Muscle layer of colon (tissue), 2 donors: ENCODE data around the gene BRD4.

Source experiments
- H3K27ac ChIP-seq: one replicate; pipeline ENCODE4 v1.7.0; 2013; ENCODE audit warnings: low read depth, mild to moderate bottlenecking, low read length, moderate library complexity
- H3K27me3 ChIP-seq, 2 donors: one replicate each; pipeline ENCODE4 v1.7.0; 2013; ENCODE audit warnings: low read length in 2 of 2, mild to moderate bottlenecking in 2 of 2; ENCODE audit not compliant: insufficient read depth in 2 of 2, control insufficient read depth in 1 of 2
- H3K36me3 ChIP-seq: one replicate; pipeline ENCODE4 v1.7.0; 2013; ENCODE audit warnings: mild to moderate bottlenecking, low read length; ENCODE audit not compliant: insufficient read depth
- H3K4me1 ChIP-seq: one replicate; pipeline ENCODE4 v1.7.0; 2013; ENCODE audit warnings: mild to moderate bottlenecking, low read length; ENCODE audit not compliant: insufficient read depth
- H3K4me3 ChIP-seq, 2 donors: one replicate each; pipeline ENCODE4 v1.7.0; 2013; ENCODE audit warnings: low read length in 2 of 2, low read depth in 1 of 2, mild to moderate bottlenecking in 1 of 2, moderate library complexity in 1 of 2
- H3K9ac ChIP-seq: one replicate; pipeline ENCODE4 v1.7.0; 2013; ENCODE audit warnings: low read length
- H3K9me3 ChIP-seq: one replicate; pipeline ENCODE4 v1.7.0; 2013; ENCODE audit warnings: mild to moderate bottlenecking, low read length
- donor health status: abdominal sarcoma.
- donor health status: Adenocarcinoma of cecum.

BRD4 gene

GRCh38 chr19:15249972-15250639, 82.2 kb downstream of the BRD4 start:
- Histone ChIP-seq H3K36me3 (peaks cover 57% of the 10 kb centered on the region), H3K4me1 (peaks cover 59% of the 10 kb centered on the region), H3K4me3 (peak overlapping the region in 1 of 2 donors; percentile 3), H3K27ac (peak overlapping the region; percentile 81), H3K9ac (no peak overlapping the region), H3K9me3 (no peaks in the 10 kb centered on the region), H3K27me3 (no peaks in the 10 kb centered on the region)

DNA sequence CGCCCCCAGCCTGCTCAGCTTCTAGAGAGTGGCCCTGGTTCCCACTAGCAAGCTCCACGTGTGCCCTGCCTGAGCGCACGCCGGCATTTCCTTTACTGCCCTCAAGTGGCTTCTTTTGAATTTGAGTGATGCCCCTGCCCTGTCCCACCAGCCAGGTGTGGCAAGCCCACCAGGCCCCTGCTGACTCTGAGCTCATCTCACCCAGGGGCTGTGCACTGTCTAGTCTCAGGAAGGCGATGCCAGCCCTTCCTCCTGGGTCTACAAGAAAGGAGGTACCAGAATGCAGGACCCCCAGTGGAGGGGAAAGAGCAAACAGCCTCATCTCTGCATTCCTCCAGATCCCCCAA, 82.8 kb downstream of the BRD4 start:
- peak overlapping the region; percentile 81 for H3K27ac ChIP-seq
- no peaks in the 10 kb centered on the region for H3K27me3 ChIP-seq
- H3K9ac ChIP-seq: peak overlapping the region; percentile 7
- peak overlapping the region in 1 of 2 donors; percentile 3 for H3K4me3 ChIP-seq
- H3K4me1 ChIP-seq: peaks cover 59% of the 10 kb centered on the region
- no peaks in the 10 kb centered on the region for H3K9me3 ChIP-seq
- peaks cover 56% of the 10 kb centered on the region for H3K36me3 ChIP-seq

- Histone ChIP-seq H3K4me3 (no peak overlapping the region), H3K9ac (peak overlapping the region; percentile 7), H3K4me1 (peaks cover 59% of the 10 kb centered on the region), H3K27ac (peak overlapping the region; percentile 81), H3K36me3 (peaks cover 52% of the 10 kb centered on the region), H3K27me3 (no peaks in the 10 kb centered on the region), H3K9me3 (no peaks in the 10 kb centered on the region)
Observed at GRCh38 chr19:15248648-15249527, 83.5 kb downstream of the BRD4 start.

- Histone ChIP-seq H3K36me3 (peaks cover 51% of the 10 kb centered on the region), H3K9ac (no peak overlapping the region), H3K4me3 (no peak overlapping the region)
Observed at GRCh38 chr19:15248106-15248505, 84.2 kb downstream of the BRD4 start.

DNA sequence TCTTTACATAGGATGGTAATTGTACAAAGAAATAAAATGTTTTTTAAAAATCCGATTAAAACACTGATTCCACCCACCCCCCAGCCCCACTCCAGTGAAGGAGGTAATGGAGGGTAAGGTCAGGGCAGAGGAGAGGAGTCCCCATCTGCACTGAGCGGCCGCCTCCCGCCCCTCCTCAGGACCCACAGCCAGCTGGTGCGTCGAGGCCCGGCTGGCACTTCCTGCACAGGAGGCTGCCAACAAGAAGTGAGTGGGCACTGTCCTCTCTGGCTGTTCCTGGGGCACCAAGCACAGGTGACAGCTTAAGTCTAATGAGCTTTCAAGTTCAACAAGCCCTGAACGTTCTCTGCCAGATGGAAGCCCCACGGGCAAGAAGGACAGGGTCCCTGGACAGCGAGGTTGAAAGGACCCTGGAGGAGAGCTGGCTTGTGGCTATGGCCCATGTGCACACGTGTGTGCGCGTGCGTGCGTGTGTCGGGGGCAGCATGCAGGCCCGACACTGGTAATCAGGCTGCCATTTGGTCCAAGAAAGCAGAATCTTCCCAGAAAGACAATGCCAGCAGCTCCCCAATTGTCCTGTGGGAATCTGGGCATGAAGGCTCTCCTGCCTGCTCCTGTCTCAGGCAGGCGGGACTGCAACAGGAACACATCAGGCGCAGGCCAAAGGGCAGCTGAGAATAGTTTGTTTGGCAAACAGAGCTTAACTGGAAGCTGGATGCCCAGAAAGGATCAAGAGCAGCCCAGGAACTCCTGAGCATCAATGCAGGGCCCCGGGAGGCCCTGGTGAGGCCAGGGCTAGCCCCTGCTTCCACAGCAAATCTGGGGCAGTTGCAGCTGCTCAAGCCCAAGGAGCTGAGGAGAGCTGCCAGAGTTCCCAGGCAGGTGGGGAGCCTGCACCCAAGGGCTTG, 85.0 kb downstream of the BRD4 start:
- no peak overlapping the region for H3K9ac ChIP-seq
- peaks cover 50% of the 10 kb centered on the region for H3K4me1 ChIP-seq
- no peaks in the 10 kb centered on the region for H3K9me3 ChIP-seq
- no peaks in the 10 kb centered on the region for H3K27me3 ChIP-seq
- peaks cover 47% of the 10 kb centered on the region for H3K36me3 ChIP-seq
- H3K27ac ChIP-seq: peak overlapping the region; percentile 21
- no peak overlapping the region for H3K4me3 ChIP-seq

More at GRCh38 chr19:15248106-15248505, 84.2 kb downstream of the BRD4 start:
- no peaks in the 10 kb centered on the region for H3K9me3 ChIP-seq
- peak overlapping the region; percentile 21 for H3K27ac ChIP-seq
- H3K27me3 ChIP-seq: no peaks in the 10 kb centered on the region
- H3K4me1 ChIP-seq: peaks cover 54% of the 10 kb centered on the region

DNA sequence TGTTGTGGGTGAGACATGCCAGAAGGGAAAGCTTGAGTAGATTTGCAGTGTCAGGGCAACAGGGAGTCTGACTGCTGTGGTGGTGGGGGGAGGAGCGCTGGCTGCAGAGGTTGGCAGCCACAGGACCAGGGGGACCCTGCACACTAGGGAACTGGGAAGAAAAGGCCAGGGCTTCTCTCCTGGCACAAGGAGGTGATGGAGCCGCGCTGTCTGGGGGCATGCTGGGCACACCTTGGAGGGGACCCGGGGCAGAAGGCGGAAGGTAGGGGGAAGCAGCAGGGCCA, 86.2 kb downstream of the BRD4 start:
- peaks cover 39% of the 10 kb centered on the region for H3K4me1 ChIP-seq

DNA sequence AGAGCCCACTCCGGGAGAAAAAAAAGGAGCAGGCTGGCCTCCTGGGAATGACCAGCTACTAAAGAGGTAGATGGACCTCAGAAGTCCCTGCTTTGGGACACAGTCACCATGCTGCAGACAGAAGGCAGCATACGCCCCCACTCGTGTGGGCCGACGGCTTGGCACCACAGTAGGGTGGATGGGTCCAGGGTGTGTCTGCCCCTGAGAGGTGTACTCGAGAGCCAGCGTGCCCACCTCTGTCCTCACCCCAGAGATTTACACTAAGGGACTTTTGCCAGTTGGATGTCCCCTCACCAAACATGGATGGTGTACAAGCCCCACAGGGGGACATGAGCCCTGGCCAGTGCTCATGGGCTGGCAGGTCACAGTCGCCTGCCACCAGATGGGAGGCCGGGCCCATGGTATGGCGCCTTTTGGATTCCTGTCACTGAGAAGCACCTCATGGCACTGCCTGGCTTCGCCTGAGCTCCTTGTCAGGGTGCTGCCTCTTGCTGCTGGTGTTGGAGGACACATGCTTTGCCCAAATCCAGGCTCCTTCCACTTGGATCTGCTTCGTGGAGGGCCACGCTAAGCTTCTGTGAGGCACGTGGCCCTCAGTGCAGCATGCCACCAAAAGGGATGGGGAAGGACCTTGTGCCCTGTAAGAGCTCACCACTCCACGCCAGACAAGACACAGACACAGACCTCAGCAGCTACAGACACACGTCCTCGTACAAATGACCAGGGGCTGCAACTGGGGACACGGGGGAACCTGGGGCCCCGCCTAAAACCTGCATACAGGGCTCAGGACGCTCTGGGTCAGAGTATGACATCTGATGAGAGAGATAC, 86.8 kb downstream of the BRD4 start:
- Histone ChIP-seq H3K36me3 (peaks cover 50% of the 10 kb centered on the region), H3K4me1 (peaks cover 33% of the 10 kb centered on the region), H3K9me3 (no peaks in the 10 kb centered on the region), H3K4me3 (no peak overlapping the region), H3K27ac (no peak overlapping the region), H3K9ac (no peak overlapping the region), H3K27me3 (no peaks in the 10 kb centered on the region)

More for the DNA sequence above, 86.2 kb downstream of the BRD4 start:
- Histone ChIP-seq H3K27me3 (no peaks in the 10 kb centered on the region), H3K9ac (no peak overlapping the region), H3K27ac (no peak overlapping the region), H3K36me3 (peaks cover 50% of the 10 kb centered on the region), H3K9me3 (no peaks in the 10 kb centered on the region), H3K4me3 (no peak overlapping the region)

GRCh38 chr19:15244808-15245207, 87.5 kb downstream of the BRD4 start:
- peaks cover 25% of the 10 kb centered on the region for H3K4me1 ChIP-seq
- no peak overlapping the region for H3K4me3 ChIP-seq
- H3K27ac ChIP-seq: no peak overlapping the region
- no peaks in the 10 kb centered on the region for H3K9me3 ChIP-seq
- H3K36me3 ChIP-seq: peaks cover 57% of the 10 kb centered on the region
- H3K9ac ChIP-seq: no peak overlapping the region
- H3K27me3 ChIP-seq: no peaks in the 10 kb centered on the region

- peaks cover 20% of the 10 kb centered on the region for H3K4me1 ChIP-seq
- H3K9ac ChIP-seq: no peak overlapping the region
- no peak overlapping the region for H3K27ac ChIP-seq
- no peaks in the 10 kb centered on the region for H3K9me3 ChIP-seq
- no peaks in the 10 kb centered on the region for H3K27me3 ChIP-seq
- peaks cover 63% of the 10 kb centered on the region for H3K36me3 ChIP-seq
- no peak overlapping the region for H3K4me3 ChIP-seq
Observed at GRCh38 chr19:15244106-15244803, 88.1 kb downstream of the BRD4 start.

DNA sequence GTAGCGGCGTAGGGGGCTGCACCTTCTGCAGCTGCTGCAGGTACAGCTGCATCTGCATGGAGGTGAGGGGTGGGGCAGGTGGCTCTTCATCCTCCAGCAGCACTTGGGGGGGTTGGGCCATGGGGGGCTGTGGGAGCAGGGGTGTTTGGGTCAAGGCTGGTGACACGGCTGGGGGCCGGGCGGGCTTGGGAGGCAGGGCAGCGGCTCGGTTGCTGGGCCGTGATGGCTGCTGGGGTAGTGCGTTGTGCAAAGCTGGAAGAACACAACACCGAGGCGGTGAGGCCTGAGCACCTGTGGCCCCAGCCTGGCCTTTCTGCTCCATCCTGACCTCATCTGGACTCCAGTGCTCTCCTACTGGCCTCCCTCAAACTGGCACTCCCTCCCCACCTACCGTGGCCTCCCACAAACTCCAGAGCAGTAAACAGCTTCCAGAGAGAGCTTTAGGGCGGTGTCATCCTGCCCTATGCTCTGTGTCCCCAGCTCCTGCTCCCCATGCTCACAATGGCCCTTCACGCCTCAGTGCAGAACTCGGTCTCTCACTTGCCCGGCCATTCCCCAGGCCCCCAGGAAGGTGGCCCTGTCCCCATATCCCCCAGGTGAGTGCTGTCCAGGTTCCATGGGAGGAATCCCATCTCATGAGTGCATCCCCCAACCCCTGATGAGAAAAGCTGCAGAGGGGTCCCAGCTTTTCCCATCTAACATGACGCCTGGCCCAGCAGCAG, 88.9 kb downstream of the BRD4 start:
- Histone ChIP-seq H3K9ac (no peak overlapping the region), H3K27ac (no peak overlapping the region), H3K36me3 (peaks cover 68% of the 10 kb centered on the region), H3K9me3 (no peaks in the 10 kb centered on the region), H3K4me1 (peaks cover 11% of the 10 kb centered on the region), H3K4me3 (no peak overlapping the region), H3K27me3 (no peaks in the 10 kb centered on the region)
